HepG2 (cell line): ENCODE measurements around the gene IFT88. TPM values are rescaled to one million over a fixed set of nuclear protein-coding genes. Genes with fewer than 3 reads are reported as not detected.

Source experiments
- NR2F1 ChIP-seq, 2 experiments: fragments of 450-650 bp in 1 of 2; formaldehyde crosslinking in 1 of 2; IDR thresholded peaks; 2 replicates each; pipeline versions ENCODE4 v1.5.0 to v1.6.1; 2016 to 2020; ENCODE audit warnings: mild to moderate bottlenecking in 1 of 2, missing compliant biosample characterization in 1 of 2, missing genetic modification reagents in 1 of 2, moderate library complexity in 1 of 2
- SMYD3 ChIP-seq: sonication (generic); formaldehyde crosslinking; IDR thresholded peaks from 2 replicates; pipeline ENCODE4 v1.8.1; 2023; ENCODE audit warnings: mild to moderate bottlenecking, missing genetic modification reagents
- TCF7L2 ChIP-seq: IDR thresholded peaks from 2 replicates; pipeline ENCODE4 v1.6.1; 2011; ENCODE audit warnings: mild to moderate bottlenecking, low read depth, low read length, moderate library complexity
- ZBTB8A ChIP-seq: sonication (generic); formaldehyde crosslinking; IDR thresholded peaks from 2 replicates; pipeline ENCODE4 v1.4.0; 2020; ENCODE audit warnings: mild to moderate bottlenecking, low read depth, missing genetic modification reagents, borderline replicate concordance
- ZNF317 ChIP-seq: sonication (generic); formaldehyde crosslinking; IDR thresholded peaks from 2 replicates; pipeline ENCODE4 v1.5.0; 2020; ENCODE audit warnings: mild to moderate bottlenecking, missing genetic modification reagents
- ZNF562 ChIP-seq: sonication (generic); formaldehyde crosslinking; IDR thresholded peaks from 2 replicates; pipeline ENCODE4 v1.8.0; 2022; ENCODE audit warnings: missing genetic modification reagents, borderline replicate concordance
- polyA plus RNA-seq, 8 experiments: library from polyadenylated mRNA; depleted of rRNA in 3 of 8; stranded (reverse) in 7 of 8; unstranded in 1 of 8; fragments of >200 nt; fragmentation: Illumina TruSeq in 4 of 8; extraction: Trizol in 4 of 8; gene quantifications; 2 replicates each; pipeline versions ENCODE4 v1.2.1 to v1.2.3, GENCODE V29; 2011 to 2016; ENCODE audit warnings: low read depth in 4 of 8, missing spikeins in 1 of 8, mixed read lengths in 1 of 8; ENCODE audit not compliant: insufficient read depth in 1 of 8
- total RNA-seq, 5 experiments: library from RNA; depleted of rRNA; stranded (reverse); fragments of >200 nt; fragmentation: Illumina TruSeq; extraction: Trizol; gene quantifications; 2 replicates each; pipeline ENCODE4 v1.2.3, GENCODE V29; 2016; ENCODE audit warnings: low read depth in 1 of 5
- TF ChIP-seq, protein P1 (sequence below): sonication (generic); formaldehyde crosslinking; IDR thresholded peaks from 2 replicates; pipeline ENCODE4 v1.5.0; 2020; ENCODE audit warnings: mild to moderate bottlenecking, missing genetic modification reagents
- TF ChIP-seq, protein P2 (sequence below): sonication (generic); formaldehyde crosslinking; IDR thresholded peaks from 2 replicates; pipeline ENCODE4 v1.5.1; 2020; ENCODE audit warnings: mild to moderate bottlenecking, missing genetic modification reagents, moderate library complexity
- TF ChIP-seq, protein P3 (sequence below): sonication (generic); formaldehyde crosslinking; IDR thresholded peaks from 2 replicates; pipeline ENCODE4 v1.4.0; 2020; ENCODE audit warnings: missing genetic modification reagents
- TF ChIP-seq, protein P4 (sequence below): sonication (generic); formaldehyde crosslinking; IDR thresholded peaks from 2 replicates; pipeline ENCODE4 v1.4.0; 2020; ENCODE audit warnings: mild to moderate bottlenecking, missing genetic modification reagents, borderline replicate concordance
- TF ChIP-seq, protein P5 (sequence below): sonication (generic); formaldehyde crosslinking; IDR thresholded peaks from 2 replicates; pipeline ENCODE4 v1.4.0; 2020; ENCODE audit warnings: mild to moderate bottlenecking, low read depth, missing genetic modification reagents
- TF ChIP-seq, protein P6 (sequence below): sonication (generic); formaldehyde crosslinking; IDR thresholded peaks from 2 replicates; pipeline ENCODE4 v1.5.0; 2020; ENCODE audit warnings: mild to moderate bottlenecking, low read depth, missing genetic modification reagents, borderline replicate concordance

The IFT88 gene
- total and polyA plus RNA-seq, 2 of the 13 experiments (the other 11 are each of a cell fraction or from before 2014, with no cell fraction given) = 8.4 to 19.9 TPM

DNA sequence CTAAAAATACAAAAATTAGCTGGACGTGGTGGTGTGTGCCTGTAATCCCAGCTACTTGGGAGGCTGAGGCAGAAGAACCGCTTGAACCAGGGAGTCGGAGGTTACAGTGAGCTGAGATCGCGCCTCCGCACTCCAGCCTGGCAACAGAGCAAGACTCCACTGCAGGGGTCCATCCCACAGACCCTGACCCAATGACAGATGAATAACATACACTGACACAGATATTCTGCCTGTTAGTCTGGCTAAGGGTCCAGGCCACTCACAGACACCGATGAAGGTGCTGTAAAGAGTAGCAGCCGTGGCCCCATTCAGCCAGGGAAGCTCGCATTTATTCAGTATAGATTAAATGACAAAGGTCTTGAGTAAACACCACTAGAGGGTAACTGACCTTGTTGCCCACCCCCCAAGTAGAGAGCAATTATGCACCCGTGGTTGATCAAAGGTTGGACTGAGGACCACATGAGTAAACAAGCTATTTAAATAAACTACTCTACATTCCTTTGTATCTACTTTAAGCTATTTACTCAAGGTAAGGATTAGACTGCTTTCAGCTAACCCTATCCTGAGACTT lies 32.8 kb upstream of the IFT88 start (continued):
- TF ChIP-seq, protein P1, sequence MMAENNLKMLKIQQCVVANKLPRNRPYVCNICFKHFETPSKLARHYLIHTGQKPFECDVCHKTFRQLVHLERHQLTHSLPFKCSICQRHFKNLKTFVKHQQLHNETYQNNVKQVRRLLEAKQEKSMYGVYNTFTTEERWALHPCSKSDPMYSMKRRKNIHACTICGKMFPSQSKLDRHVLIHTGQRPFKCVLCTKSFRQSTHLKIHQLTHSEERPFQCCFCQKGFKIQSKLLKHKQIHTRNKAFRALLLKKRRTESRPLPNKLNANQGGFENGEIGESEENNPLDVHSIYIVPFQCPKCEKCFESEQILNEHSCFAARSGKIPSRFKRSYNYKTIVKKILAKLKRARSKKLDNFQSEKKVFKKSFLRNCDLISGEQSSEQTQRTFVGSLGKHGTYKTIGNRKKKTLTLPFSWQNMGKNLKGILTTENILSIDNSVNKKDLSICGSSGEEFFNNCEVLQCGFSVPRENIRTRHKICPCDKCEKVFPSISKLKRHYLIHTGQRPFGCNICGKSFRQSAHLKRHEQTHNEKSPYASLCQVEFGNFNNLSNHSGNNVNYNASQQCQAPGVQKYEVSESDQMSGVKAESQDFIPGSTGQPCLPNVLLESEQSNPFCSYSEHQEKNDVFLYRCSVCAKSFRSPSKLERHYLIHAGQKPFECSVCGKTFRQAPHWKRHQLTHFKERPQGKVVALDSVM (CRISPR knock-in tag) = no peak
- TF ChIP-seq, protein P2, sequence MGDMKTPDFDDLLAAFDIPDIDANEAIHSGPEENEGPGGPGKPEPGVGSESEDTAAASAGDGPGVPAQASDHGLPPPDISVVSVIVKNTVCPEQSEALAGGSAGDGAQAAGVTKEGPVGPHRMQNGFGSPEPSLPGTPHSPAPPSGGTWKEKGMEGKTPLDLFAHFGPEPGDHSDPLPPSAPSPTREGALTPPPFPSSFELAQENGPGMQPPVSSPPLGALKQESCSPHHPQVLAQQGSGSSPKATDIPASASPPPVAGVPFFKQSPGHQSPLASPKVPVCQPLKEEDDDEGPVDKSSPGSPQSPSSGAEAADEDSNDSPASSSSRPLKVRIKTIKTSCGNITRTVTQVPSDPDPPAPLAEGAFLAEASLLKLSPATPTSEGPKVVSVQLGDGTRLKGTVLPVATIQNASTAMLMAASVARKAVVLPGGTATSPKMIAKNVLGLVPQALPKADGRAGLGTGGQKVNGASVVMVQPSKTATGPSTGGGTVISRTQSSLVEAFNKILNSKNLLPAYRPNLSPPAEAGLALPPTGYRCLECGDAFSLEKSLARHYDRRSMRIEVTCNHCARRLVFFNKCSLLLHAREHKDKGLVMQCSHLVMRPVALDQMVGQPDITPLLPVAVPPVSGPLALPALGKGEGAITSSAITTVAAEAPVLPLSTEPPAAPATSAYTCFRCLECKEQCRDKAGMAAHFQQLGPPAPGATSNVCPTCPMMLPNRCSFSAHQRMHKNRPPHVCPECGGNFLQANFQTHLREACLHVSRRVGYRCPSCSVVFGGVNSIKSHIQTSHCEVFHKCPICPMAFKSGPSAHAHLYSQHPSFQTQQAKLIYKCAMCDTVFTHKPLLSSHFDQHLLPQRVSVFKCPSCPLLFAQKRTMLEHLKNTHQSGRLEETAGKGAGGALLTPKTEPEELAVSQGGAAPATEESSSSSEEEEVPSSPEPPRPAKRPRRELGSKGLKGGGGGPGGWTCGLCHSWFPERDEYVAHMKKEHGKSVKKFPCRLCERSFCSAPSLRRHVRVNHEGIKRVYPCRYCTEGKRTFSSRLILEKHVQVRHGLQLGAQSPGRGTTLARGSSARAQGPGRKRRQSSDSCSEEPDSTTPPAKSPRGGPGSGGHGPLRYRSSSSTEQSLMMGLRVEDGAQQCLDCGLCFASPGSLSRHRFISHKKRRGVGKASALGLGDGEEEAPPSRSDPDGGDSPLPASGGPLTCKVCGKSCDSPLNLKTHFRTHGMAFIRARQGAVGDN (CRISPR knock-in tag) = peak; percentile 23; the same call in 1 of the 2 replicates
- TF ChIP-seq TCF7L2 = no peak
- TF ChIP-seq, protein P3, sequence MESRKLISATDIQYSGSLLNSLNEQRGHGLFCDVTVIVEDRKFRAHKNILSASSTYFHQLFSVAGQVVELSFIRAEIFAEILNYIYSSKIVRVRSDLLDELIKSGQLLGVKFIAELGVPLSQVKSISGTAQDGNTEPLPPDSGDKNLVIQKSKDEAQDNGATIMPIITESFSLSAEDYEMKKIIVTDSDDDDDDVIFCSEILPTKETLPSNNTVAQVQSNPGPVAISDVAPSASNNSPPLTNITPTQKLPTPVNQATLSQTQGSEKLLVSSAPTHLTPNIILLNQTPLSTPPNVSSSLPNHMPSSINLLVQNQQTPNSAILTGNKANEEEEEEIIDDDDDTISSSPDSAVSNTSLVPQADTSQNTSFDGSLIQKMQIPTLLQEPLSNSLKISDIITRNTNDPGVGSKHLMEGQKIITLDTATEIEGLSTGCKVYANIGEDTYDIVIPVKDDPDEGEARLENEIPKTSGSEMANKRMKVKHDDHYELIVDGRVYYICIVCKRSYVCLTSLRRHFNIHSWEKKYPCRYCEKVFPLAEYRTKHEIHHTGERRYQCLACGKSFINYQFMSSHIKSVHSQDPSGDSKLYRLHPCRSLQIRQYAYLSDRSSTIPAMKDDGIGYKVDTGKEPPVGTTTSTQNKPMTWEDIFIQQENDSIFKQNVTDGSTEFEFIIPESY (CRISPR knock-in tag) = no peak
- TF ChIP-seq NR2F1 (CRISPR knock-in tag; IDR thresholded peaks at IDR 0.05) = peak in 1 of 2 experiments; percentile 62; a peak in 2 of 4 replicates
- TF ChIP-seq, protein P4, sequence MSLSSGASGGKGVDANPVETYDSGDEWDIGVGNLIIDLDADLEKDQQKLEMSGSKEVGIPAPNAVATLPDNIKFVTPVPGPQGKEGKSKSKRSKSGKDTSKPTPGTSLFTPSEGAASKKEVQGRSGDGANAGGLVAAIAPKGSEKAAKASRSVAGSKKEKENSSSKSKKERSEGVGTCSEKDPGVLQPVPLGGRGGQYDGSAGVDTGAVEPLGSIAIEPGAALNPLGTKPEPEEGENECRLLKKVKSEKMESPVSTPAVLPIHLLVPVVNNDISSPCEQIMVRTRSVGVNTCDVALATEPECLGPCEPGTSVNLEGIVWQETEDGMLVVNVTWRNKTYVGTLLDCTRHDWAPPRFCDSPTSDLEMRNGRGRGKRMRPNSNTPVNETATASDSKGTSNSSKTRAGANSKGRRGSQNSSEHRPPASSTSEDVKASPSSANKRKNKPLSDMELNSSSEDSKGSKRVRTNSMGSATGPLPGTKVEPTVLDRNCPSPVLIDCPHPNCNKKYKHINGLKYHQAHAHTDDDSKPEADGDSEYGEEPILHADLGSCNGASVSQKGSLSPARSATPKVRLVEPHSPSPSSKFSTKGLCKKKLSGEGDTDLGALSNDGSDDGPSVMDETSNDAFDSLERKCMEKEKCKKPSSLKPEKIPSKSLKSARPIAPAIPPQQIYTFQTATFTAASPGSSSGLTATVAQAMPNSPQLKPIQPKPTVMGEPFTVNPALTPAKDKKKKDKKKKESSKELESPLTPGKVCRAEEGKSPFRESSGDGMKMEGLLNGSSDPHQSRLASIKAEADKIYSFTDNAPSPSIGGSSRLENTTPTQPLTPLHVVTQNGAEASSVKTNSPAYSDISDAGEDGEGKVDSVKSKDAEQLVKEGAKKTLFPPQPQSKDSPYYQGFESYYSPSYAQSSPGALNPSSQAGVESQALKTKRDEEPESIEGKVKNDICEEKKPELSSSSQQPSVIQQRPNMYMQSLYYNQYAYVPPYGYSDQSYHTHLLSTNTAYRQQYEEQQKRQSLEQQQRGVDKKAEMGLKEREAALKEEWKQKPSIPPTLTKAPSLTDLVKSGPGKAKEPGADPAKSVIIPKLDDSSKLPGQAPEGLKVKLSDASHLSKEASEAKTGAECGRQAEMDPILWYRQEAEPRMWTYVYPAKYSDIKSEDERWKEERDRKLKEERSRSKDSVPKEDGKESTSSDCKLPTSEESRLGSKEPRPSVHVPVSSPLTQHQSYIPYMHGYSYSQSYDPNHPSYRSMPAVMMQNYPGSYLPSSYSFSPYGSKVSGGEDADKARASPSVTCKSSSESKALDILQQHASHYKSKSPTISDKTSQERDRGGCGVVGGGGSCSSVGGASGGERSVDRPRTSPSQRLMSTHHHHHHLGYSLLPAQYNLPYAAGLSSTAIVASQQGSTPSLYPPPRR (CRISPR knock-in tag) = peak; percentile 57; the same call in 1 of the 2 replicates
- no peak for TF ChIP-seq SMYD3 (CRISPR knock-in tag)
- TF ChIP-seq ZNF317 (CRISPR knock-in tag) = no peak
- TF ChIP-seq, protein P5, sequence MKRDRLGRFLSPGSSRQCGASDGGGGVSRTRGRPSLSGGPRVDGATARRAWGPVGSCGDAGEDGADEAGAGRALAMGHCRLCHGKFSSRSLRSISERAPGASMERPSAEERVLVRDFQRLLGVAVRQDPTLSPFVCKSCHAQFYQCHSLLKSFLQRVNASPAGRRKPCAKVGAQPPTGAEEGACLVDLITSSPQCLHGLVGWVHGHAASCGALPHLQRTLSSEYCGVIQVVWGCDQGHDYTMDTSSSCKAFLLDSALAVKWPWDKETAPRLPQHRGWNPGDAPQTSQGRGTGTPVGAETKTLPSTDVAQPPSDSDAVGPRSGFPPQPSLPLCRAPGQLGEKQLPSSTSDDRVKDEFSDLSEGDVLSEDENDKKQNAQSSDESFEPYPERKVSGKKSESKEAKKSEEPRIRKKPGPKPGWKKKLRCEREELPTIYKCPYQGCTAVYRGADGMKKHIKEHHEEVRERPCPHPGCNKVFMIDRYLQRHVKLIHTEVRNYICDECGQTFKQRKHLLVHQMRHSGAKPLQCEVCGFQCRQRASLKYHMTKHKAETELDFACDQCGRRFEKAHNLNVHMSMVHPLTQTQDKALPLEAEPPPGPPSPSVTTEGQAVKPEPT (CRISPR knock-in tag) = no peak
- TF ChIP-seq ZNF562 (CRISPR knock-in tag) = no peak
- TF ChIP-seq ZBTB8A = no peak
- TF ChIP-seq, protein P6, sequence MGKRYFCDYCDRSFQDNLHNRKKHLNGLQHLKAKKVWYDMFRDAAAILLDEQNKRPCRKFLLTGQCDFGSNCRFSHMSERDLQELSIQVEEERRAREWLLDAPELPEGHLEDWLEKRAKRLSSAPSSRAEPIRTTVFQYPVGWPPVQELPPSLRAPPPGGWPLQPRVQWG (CRISPR knock-in tag) = no peak
